Tibial artery (tissue), 4 donors: Measurements from ENCODE around the gene CNGA3.

Source experiments
- DNase-seq, 2 donors: peaks; one replicate each; pipeline ENCODE4 v3.0.0-alpha.2; 2019
- H3K27ac ChIP-seq, 2 donors: fragments of 200-600 bp; sonication (generic) in 1 of 2; 1 replicate in 1 of 2; 2 replicates in 1 of 2; pipeline ENCODE4 v1.5.1; 2018 to 2019; ENCODE audit warnings: mild to moderate bottlenecking in 1 of 2
- H3K27me3 ChIP-seq, 2 donors: fragments of 200-600 bp; sonication (generic) in 1 of 2; one replicate each; pipeline versions ENCODE4 v1.5.1 to v1.6.0; 2016 to 2019
- H3K36me3 ChIP-seq, 3 donors: fragments of 200-600 bp; sonication (generic) in 2 of 3; one replicate each; pipeline ENCODE4 v1.5.1; 2016 to 2019; ENCODE audit warnings: mild to moderate bottlenecking in 2 of 3
- H3K4me1 ChIP-seq, 4 donors: fragments of 200-600 bp; sonication (generic) in 2 of 4; 1 replicate in 3 of 4; 2 replicates in 1 of 4; pipeline ENCODE4 v1.5.1; 2016 to 2019
- H3K4me3 ChIP-seq, 2 donors: fragments of 200-600 bp; sonication (generic) in 1 of 2; 1 replicate in 1 of 2; 2 replicates in 1 of 2; pipeline ENCODE4 v1.5.1; 2018 to 2019; ENCODE audit warnings: mild to moderate bottlenecking in 2 of 2
- H3K9me3 ChIP-seq, 3 donors: fragments of 200-600 bp; sonication (generic) in 1 of 3; one replicate each; pipeline ENCODE4 v1.5.1; 2016 to 2019
- intact Hi-C: fragments of 100-400 bp; cut with DNase I; formaldehyde crosslinking; loops from one replicate; pipeline ENCODE4 v1.15.0; 2023; ENCODE audit warnings: low total_unique reads
- TF ChIP-seq, protein P1 (sequence below), 2 experiments: fragments of 200-600 bp in 1 of 2; fragments of 450-650 bp in 1 of 2; IDR thresholded peaks; one replicate each; pipeline ENCODE4 v1.5.1; 2017 to 2019; ENCODE audit warnings: antibody characterized with exemption in 2 of 2, mild to moderate bottlenecking in 1 of 2, moderate library complexity in 1 of 2

CNGA3 gene

GRCh38 chr2:98419977-98420725 is 73.9 kb downstream of the CNGA3 start:
- no peak overlapping the region for H3K27ac ChIP-seq
- no peak overlapping the region for H3K4me3 ChIP-seq
- no peaks in the 10 kb centered on the region for H3K27me3 ChIP-seq
- H3K9me3 ChIP-seq = peaks cover 0 to 10% (median 8%) of the 10 kb centered on the region in 3 donors
- DNase-seq = no peak
- no peaks in the 10 kb centered on the region for H3K4me1 ChIP-seq
- TF ChIP-seq, protein P1, sequence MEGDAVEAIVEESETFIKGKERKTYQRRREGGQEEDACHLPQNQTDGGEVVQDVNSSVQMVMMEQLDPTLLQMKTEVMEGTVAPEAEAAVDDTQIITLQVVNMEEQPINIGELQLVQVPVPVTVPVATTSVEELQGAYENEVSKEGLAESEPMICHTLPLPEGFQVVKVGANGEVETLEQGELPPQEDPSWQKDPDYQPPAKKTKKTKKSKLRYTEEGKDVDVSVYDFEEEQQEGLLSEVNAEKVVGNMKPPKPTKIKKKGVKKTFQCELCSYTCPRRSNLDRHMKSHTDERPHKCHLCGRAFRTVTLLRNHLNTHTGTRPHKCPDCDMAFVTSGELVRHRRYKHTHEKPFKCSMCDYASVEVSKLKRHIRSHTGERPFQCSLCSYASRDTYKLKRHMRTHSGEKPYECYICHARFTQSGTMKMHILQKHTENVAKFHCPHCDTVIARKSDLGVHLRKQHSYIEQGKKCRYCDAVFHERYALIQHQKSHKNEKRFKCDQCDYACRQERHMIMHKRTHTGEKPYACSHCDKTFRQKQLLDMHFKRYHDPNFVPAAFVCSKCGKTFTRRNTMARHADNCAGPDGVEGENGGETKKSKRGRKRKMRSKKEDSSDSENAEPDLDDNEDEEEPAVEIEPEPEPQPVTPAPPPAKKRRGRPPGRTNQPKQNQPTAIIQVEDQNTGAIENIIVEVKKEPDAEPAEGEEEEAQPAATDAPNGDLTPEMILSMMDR (IDR thresholded peaks at IDR 0.05) = no peak
- H3K36me3 ChIP-seq = no peaks in the 10 kb centered on the region
- intact Hi-C loops = no loop called here

DNA sequence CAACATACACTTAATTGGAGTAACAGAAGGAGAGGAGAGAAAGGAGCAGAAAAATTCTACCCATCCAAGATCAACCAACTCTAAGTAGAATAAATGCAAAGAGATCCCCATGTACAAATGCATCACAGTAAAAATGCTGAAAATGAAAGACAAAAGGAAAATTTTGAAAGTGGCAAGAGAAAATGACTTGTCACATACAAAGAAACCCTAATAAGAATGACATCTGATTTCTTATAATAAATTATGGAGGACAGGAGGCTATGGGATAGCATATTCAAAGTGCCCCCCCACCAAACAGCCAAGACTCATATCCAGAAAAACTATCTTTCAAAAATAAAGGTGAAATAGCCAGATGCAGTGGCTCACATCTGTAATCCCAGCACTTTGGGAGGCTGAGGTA is 76.2 kb downstream of the CNGA3 start:
- TF ChIP-seq, protein P1 (IDR thresholded peaks at IDR 0.05) = no peak
- H3K27ac ChIP-seq = no peak overlapping the region
- peaks cover 0 to 10% (median 8%) of the 10 kb centered on the region in 3 donors for H3K9me3 ChIP-seq
- no peak for DNase-seq
- no peak overlapping the region for H3K4me3 ChIP-seq
- H3K4me1 ChIP-seq = no peaks in the 10 kb centered on the region
- H3K27me3 ChIP-seq = no peaks in the 10 kb centered on the region
- intact Hi-C loops = no loop called here
- no peaks in the 10 kb centered on the region for H3K36me3 ChIP-seq

GRCh38 chr2:98426771-98427170 is 80.5 kb downstream of the CNGA3 start:
- Histone ChIP-seq H3K9me3 (peaks cover 0 to 10% (median 8%) of the 10 kb centered on the region in 3 donors), H3K4me3 (no peak overlapping the region), H3K27me3 (no peaks in the 10 kb centered on the region), H3K27ac (no peak overlapping the region), H3K36me3 (no peaks in the 10 kb centered on the region), H3K4me1 (no peaks in the 10 kb centered on the region)
- intact Hi-C loops = no loop called here
- DNase-seq = no peak
- TF ChIP-seq, protein P1 (IDR thresholded peaks at IDR 0.05) = no peak

GRCh38 chr2:98432145-98432544 is 85.9 kb downstream of the CNGA3 start:
- Histone ChIP-seq H3K27ac (no peak overlapping the region), H3K4me1 (no peaks in the 10 kb centered on the region), H3K27me3 (no peaks in the 10 kb centered on the region), H3K4me3 (no peak overlapping the region), H3K9me3 (peaks cover 0 to 3% (median 0%) of the 10 kb centered on the region in 3 donors), H3K36me3 (no peaks in the 10 kb centered on the region)
- intact Hi-C loops = no loop called here
- no peak for DNase-seq
- TF ChIP-seq, protein P1 (IDR thresholded peaks at IDR 0.05) = no peak

GRCh38 chr2:98433363-98433964 is 87.2 kb downstream of the CNGA3 start:
- no peak for DNase-seq
- TF ChIP-seq, protein P1 (IDR thresholded peaks at IDR 0.05) = no peak
- Histone ChIP-seq H3K27me3 (no peaks in the 10 kb centered on the region), H3K4me3 (no peak overlapping the region), H3K4me1 (no peaks in the 10 kb centered on the region), H3K27ac (no peak overlapping the region), H3K9me3 (peaks cover 0 to 3% (median 0%) of the 10 kb centered on the region in 3 donors), H3K36me3 (no peaks in the 10 kb centered on the region)
- intact Hi-C loops = no loop called here
